HTERT RPE-1 (cell line): ENCODE data around the gene CHRNA9.

Source experiments
- in situ Hi-C: fragments of 300-500 bp; cut with MboI; formaldehyde crosslinking; loops from 4 replicates; pipeline ENCODE4 v1.14.3; 2020; ENCODE audit warnings: low sequenced_read_pairs

CHRNA9 gene

DNA sequence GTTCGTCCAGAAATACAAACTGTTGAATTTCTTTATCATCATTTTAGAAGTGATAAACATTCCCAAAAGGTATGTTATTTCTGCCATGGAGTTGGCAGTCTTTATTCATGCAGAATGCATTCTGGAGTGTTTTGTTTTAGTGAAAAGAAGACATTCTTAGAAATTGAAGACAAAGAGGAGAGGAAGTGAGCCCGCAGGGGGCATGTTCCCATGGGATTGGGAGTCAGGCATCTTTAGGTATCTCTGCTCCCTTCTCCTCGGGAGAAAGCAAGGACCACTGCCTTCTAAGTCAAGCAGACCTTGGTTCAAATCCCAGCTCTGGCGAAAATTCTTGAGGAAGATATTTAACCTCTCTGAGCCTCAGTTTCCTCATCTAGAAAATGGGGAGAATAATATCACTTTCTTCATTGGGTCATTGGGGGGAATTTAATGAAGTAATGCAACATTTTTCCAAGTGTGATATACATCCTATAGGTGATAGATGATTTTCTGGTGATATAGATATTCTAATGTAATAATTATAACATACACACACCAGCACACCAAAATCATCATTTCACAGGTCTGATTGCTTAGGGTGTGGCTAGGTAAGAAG lies 26.5 kb upstream of the CHRNA9 start:
- in situ Hi-C loops = no loop called here

GRCh38 chr4:40309250-40309774 lies 25.8 kb upstream of the CHRNA9 start:
- in situ Hi-C loops = no loop called here

- in situ Hi-C loops = no loop called here
Observed at GRCh38 chr4:40310225-40310624, 24.9 kb upstream of the CHRNA9 start.

DNA sequence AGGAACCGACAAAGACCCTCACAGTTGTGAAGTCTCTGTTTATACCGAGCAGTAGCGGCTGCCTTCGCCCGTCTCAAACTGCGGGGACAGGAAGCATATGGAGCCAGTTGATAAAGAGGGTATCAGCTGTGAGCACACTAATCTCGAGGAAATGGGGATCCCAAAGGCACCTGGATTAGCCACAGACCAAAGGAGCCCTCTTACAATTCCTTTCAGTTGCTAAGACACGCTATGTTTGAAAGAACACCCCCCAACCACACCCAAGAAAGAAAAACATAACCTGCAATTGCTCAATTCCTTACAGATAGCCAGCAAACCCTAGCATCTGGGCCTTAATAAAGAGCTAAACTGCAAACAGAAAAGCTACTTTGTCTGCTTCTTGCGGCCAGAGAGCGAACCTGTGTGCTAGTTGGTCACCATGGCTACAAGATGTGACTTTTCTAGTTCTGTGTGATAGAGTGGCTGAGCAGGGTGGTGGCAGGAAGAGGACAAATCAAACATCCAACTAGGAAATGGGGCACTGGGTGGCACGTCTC lies 23.3 kb upstream of the CHRNA9 start:
- in situ Hi-C loops = no loop called here

GRCh38 chr4:40314951-40315350 lies 20.2 kb upstream of the CHRNA9 start:
- in situ Hi-C loops = no loop called here

GRCh38 chr4:40316333-40316781 lies 18.8 kb upstream of the CHRNA9 start:
- in situ Hi-C loops = no loop called here

GRCh38 chr4:40316782-40317635 lies 18.1 kb upstream of the CHRNA9 start:
- in situ Hi-C loops = no loop called here

DNA sequence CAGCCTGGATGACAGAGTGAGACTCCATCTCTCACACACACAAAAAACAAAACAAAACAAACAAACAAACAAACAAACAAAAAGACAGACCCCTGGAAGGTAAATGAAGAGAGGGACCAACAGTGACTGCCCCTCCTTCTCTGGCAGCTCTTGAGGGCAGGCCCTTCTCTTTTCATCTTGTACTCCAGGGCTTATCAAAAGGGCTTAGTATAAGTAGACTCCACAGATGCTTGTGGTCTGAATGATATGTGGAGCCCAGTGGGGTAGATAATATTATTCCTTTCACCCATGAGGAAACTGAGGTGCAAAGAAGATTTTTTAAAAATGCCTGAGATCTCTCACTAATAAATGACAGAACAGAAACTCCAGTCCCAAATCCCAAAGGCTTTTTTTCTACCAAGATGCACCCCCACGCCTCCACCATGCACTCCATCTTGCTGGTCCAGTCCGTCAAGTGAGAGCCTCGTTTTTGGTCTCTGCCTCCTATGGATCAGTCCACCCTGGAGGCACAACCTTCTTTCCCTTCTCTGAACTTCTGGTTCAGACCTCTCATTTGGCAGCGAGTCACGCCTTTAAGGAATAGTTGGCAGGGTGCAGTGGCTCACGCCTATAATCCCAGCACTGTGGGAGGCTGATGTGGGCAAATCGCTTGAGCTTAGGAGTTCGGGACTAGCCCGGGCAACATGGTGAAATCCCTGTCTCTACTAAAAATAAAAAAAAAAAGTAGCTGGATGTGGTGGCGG lies 17.0 kb upstream of the CHRNA9 start:
- in situ Hi-C loops = no loop called here

- in situ Hi-C loops = no loop called here
Observed at GRCh38 chr4:40321574-40322275, 13.4 kb upstream of the CHRNA9 start.

- in situ Hi-C loops = no loop called here
Observed at GRCh38 chr4:40322811-40323210, 12.3 kb upstream of the CHRNA9 start.

DNA sequence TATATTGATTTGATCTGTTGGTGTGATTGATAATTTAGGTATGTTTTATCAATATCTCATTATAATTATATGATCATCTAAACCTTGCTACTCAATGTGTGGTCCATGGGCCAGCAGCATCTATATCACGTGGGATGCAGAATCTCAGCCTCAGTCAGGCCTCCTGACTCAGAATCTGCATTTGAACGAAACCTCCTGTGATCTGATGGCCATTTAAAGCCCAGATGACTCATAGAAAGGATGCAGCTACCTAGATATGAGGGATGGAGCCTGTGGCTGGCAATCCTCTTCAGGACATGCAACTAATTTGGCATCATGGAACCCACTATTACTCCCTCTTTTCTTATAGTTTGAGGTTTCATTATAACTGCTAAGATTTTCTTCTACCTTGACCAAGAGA lies 11.3 kb upstream of the CHRNA9 start:
- in situ Hi-C loops = no loop called here

GRCh38 chr4:40325406-40326019 lies 9.6 kb upstream of the CHRNA9 start:
- in situ Hi-C loops = no loop called here

- in situ Hi-C loops = no loop called here
Observed at GRCh38 chr4:40327340-40327739, 7.8 kb upstream of the CHRNA9 start.

- in situ Hi-C loops = no loop called here
Observed at GRCh38 chr4:40328383-40328782, 6.8 kb upstream of the CHRNA9 start.

DNA sequence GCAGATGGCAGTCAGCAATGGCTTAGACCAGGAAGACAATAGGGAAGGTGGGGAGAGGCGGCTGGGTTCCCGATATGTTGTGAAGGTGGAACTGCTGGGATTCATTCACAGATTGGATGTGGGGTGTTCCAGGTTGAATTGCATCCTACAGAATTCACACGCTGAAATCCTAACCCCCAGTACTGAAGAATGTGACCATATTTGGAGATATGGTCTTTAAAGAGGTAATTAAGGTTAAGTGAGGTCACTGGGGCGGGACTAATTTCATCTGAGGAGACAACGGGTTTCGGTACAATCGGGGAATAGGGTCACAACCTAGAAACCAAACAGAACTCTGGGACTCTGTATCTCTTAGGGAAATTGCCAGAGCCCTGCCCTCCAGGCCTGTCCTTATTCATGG lies 5.3 kb upstream of the CHRNA9 start:
- in situ Hi-C loops = no loop called here

GRCh38 chr4:40330536-40330935 lies 4.6 kb upstream of the CHRNA9 start:
- in situ Hi-C loops = no loop called here

GRCh38 chr4:40331101-40331745 lies 3.9 kb upstream of the CHRNA9 start:
- in situ Hi-C loops = no loop called here

DNA sequence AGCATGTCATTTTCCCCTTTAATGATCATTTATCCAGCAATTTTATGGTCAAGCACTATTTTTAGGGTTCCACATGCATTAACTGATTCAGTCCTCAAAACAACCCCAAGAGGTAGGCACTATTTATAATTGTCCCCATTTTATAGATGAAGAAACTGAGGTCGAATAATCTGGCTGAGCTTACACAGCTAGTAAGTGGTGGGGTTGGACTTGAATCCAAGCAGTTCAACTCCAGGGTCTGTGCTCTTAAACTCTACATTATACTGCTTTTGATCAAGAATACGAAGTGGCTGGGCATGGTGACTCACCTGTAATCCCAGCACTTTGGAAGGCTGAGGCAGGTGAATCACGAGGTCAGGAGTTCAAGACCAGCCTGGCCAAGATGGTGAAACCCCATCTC lies 3.2 kb upstream of the CHRNA9 start:
- in situ Hi-C loops = no loop called here

DNA sequence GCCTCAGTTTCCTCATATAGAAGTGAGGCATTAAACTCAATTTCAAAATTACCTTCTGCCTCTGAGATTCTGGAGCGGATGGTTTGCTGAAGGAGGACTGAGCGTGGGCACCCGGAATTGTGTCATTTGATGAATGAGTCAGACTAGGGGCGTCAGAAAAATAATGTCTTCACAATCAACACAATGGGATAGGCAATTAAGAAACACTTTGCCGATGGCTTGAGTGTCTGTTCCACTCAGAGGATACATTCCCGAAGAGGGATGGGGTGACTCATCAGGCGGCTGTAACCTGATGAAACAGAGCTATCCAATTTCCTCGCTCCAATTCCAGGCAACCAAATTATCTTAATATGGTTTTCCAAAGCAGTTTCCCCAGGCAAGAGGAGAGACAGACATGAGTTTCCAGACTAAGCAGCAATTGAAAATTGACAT lies 1.2 kb upstream of the CHRNA9 start:
- in situ Hi-C loops = no loop called here

GRCh38 chr4:40335525-40335894 lies 377 bp downstream of the CHRNA9 start:
- in situ Hi-C loops = no loop called here
